HG03097 (cell line): ENCODE measurements around the gene FCN3.

ENCODE experiments used
- ATAC-seq: cut with Tn5 transposase; IDR thresholded peaks from one replicate; pipeline ENCODE4 v1.9.1; 2021; ENCODE audit not compliant: unreplicated experiment, low FRiP score

The FCN3 gene

DNA sequence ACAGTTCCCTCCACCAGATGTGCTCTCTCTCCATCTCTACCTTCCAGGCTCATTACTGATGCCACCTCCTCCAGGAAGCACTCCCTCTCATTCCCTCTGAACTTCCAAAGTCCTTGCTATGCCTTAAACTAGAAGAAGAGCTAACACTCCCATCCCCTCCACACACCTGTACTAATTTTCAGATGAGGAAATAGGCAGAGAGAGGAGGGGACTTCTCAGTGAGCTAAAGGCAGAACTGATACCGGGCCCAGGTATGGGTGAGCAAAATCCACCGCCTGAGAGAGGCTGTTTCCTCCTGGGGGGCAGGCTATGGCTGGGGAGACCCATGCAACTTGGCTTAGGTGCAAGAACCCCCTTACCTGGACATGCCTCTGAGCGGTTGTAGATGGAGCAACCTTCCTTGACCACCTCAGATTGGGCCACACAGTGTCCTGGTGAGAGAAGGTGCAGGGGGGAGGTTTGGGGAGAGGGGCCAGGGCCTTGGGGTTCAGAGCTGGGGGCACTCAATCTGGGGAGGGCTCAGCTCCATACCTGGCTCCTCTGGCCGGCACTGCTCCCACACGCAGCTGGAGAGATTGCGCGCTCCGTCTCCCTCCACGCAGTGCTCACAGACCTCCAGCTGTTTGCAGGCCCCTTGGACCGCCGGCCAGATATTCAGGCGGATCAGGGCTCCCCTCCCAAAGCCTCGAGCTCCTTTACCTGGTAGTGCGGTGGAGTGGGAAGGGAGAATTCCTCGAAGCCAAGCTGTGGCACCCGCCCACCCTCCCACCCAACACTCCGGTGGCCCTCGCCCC is 7.5 kb upstream of the FCN3 start:
- no peak for ATAC-seq

DNA sequence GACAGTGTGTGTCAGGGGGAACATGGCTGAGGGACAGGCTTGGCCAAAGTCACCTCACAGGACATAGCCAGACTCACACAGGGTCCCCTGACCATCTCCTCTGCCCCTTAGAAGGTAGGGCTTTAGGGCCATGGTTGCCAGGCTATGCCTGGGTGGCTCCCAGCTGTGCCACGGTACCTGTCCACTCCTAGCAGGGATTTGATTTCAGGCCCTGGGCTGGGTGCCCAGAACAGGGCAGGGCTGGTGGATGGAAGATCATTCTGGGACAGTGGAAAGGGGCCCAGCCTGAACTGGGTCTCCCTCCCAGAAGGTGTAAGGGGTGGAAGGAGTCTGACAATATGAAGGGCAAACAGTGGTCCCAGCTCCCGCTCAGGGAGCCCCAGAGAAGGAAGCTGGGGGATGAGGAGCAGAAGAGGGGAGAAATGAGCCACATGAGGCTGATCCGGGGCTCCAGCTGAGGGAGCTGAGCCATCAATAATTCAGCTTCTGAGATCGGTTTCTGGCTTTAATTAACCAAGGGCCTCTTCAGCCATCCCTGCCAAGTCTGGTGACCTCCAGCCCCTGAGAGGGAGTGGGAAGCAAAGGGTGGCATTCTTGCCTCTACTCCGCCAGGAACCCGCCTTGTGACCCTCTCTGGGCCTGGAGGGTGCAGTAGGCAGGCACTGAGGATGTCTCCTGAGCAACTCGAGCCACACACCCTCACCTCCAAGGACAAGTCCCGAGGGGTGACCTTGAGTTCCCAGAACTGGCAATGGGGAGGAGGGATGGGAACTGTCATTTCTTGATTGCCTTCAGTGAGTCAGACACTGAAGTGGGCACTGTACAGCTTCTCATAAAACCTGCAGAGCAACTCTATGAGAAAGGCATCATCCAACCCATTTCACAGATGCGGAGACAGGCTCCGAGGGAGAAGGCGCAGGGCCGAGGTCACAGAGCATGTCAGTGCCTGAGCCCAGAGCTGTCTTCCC is 6.4 kb upstream of the FCN3 start:
- ATAC-seq: no peak

DNA sequence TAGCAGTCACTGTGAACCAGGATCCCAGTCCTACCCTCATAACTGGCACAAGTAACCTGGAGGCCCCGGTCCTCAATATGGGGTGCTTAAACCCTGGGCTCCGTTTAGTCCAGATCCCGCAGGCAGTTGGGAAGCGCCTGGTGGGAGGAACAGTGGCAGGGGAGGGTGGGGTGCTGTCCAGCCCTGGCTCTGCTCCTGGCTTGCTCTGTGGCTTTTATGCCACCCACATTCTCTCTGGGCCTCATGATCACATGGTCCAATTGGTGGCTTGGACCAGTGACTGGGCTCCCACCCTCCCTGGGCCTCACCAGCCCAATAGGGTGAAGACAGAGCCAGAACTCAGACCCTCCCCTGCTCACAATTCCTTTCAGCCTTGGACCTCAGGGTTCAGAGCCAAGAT is 5.6 kb upstream of the FCN3 start:
- no peak for ATAC-seq

DNA sequence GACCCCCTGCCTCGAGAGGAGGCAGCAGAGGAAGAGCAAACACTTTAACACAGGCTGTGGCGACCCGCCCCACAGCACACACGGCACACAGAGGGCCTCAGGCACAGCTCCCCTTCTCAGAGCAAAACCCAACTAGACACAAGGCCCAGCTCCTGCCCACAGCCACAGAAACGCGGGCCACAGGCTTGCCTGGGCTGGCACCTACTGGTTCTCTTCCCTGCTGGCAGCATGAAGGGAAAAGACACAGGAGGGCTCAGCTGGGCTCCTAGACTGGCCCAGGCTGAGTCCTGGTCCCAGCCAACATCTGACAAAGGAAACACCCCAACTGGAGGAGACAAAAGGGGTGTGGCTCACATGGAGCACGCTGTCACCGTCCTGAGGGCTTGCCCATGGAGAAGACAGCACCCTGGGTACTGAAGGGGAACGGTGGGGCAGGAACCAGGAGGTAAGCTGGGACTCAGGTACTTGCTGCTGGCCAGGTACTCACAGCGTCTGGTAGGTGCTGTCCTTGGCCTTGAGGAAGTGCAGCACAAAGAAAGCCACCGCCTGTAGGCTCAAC is 5.0 kb upstream of the FCN3 start:
- no peak for ATAC-seq

DNA sequence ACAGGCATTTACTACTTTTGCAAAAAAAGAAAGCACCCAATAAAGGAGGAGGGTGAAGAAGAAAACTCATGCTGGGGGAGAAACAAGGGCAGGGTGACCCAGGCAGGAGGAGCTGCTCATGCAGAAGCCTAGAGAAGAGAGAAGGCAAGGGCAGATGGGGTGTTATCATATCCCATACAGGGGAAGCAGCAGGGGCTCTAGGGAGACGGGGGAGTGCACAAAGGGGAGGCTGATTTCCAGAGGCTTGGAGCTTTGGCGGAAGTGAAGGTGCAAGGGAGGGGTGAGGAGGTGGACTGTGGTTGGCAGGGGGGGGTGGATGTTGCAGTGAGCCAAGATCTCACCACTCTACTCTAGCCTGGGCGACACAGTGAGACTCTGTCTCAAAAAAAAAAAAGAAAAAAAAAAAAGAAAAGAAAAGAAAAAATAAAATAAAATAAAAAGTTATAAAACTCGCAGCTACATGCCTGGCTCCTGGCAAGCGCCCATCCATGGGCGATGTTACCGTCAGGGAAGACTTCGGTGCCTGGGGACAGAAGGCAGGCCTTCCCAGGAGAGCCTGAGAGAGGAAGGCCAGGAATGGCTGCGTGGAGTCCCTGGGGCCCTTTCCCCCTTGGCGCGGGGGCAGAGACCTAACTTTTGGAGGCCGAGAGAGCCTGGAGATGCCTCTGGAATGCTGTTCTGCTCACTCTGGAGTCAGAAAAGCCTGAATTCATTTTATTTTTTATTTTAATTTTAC is 3.3 kb upstream of the FCN3 start:
- ATAC-seq: no peak

DNA sequence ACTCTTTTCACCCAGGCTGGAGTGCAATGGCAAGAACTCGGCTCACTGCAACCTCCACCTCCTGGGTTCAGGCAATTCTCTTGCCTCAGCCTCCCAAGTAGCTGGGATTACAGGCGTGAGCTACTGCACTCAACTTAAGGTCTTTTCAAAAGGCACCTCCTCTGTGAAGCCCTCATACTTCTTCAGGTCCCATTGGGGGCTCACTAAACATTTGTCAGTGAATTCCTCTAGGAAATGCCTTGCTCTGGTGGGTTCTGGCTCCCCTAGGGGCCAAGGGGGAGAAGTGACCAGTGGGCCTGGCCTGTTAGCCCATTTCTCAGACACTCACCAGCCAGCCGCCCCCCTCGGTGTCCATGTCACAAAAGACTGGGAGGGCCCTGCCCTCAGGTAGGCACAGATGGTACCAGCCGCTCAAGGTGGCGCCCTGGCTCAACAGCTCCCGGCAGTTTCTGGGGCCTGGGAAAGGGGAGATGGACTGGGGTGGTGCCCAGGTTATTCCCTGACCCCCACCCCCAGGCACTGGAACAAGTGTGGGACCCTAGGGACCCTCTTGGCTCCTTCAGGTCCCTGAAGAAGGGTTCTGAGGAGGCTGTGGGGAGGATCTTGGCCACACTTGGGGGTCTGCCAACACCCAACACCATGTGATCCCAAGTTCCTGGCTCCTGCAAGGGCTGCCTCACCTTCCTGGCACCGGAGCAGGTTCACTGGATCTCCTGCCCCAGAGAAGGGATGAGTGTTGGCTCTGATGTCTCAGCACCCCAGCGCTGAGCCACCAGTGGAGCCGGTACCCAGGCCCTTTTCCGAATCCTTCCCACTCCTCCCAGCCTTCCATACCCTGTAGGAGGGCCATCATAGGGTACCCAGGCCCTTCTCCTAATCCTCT is 1.6 kb downstream of the FCN3 start:
- no peak for ATAC-seq

DNA sequence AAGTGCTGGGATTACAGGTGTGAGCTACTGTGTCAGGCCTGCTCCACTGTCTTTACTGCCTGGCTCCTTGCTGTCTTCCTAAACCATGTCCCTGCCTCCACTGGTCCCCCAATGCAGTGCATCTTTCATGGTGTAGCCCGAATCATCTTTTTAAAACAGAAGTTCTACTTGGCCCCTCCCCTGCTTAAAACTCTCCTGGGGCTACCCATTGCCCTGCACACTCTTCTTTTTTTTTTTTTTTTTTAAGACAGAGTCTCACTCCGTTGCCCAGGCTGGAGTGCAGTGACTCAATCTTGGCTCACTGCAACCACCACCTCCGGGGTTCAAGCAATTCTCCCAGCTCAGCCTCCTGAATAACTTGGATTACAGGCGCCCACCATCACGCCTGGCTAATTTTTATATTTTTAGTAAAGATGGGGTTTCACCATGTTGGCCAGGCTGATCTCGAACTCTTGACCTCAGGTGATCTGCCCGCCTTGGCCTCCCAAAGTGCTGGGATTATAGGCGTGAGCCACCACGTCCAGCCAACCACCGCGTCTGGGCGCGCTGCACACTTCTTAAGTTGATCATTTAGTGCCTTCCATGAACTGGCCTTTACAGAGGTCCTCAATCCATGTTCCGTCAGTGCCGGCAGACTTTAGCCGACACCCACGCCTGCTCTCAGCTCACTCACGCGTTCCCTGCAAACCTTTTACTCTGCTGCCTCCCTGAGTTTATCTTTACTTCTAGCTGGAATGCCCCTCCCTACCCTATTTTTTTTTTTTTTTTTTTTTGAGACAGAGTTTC is 2.4 kb downstream of the FCN3 start:
- ATAC-seq: no peak

DNA sequence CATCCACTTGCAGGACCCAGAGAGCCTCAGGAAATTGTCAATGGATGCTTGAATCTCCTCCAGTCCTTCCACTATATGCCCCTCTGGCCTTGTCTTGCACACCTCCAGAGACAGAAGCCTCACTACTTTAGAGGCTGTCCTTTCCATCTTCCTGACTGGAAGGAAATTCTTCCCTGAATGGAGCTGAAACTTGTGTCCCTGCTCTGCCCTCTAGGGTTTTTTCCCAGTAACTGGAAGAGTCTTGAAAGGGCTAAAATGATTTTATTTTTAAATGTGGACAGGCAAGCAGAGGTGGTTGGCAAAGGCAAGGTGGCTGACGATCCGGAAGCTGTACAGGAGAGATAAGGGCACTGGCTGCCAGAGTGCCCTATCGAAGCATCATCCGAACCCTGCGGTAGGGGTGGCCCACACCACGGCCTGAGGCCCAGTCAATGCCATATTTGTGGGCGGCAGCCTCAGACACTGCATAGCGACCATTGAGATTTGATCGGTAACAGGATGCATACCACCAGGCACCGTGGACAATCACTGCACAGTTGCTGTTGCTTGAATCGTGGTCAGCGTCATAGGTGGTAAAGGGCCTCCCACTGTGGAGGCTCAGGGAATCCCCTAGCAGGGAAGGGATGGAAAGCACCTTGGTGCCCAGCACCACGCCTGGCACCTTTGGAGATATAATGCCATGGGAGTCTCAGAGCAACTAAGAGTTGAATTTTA is 5.6 kb downstream of the FCN3 start:
- ATAC-seq: no peak

DNA sequence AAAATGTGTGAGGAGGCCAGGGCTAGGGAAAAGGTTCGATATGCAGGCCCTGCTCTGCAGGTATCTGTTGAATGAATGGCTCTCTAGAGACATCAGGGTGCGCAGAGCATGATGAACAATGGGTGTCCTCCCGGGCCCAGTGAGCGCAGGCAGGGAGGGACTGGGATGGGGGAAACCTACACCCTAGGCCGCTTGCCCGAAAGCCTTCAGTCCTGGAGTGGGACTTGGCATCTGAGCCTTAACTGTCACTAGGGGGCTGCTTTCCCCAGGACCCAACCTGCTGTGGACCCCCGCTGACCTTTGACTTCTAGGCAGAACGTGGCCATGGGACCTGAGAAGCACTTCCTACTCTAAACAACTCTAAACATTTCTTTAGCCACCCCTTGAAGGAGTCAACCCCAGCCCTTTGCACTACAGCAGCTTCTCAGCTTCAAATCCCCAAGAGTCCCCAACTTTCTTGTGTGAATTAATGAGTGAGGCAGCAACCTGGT is 7.4 kb downstream of the FCN3 start:
- ATAC-seq: no peak

DNA sequence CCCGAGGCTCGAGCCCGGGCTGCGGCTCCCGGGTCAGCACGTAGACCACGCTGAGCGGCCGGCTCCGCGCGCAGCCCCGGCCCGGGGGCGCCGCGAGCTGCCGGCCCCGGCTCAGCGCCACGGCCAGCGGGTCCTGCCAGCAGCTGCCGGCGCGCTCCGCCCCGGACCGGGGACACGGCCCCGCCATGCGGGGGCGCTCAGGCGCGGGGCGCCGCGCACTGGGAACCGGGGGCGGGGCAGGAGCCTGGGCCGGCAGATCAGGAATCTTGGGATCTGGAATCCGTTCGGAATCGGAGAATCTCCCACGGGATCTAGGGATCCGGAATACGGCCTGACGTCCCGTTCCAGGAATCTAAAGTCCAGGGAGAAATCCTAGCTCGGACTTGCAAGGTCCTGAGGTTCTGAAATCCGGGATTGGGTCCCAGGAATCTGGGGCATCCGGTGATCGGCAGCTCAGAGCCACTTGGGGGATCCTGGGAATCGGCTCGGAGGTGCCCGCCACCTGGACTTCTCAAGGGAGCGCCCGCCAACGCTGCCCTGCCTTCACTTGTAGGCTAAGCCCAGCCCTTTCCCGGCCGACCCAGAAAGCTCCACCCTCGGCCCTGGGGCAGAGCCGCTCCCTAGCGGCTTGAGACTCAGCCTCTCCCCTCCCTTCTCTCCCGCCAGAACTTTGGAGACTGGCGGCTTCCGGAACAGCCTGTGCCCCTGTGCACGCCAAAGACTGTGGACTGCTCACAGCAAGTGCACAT is 8.0 kb downstream of the FCN3 start, which contains the start of gene MAP3K6:
TSS of gene MAP3K6 (minus strand) at position 551 of the 749 bp plus-strand sequence. CDS start at position 187, 364 bp downstream.
- ATAC-seq: peak; percentile 24

DNA sequence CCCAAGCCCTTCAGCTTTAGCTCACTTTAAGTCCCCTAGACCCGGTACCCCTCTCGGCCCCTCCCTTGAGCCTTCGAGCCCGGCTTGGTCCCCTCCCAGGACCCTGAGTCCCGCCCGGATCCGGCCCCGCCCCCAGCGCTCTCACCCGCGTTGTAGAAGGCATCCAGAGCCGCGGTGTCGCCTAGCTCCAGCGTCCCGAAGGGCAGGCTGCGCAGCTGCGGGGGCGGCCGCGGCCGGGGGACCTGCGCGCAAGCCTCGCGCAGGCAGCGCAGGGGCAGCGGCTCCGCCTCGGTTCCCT is 8.6 kb downstream of the FCN3 start:
- ATAC-seq: peak; percentile 40

DNA sequence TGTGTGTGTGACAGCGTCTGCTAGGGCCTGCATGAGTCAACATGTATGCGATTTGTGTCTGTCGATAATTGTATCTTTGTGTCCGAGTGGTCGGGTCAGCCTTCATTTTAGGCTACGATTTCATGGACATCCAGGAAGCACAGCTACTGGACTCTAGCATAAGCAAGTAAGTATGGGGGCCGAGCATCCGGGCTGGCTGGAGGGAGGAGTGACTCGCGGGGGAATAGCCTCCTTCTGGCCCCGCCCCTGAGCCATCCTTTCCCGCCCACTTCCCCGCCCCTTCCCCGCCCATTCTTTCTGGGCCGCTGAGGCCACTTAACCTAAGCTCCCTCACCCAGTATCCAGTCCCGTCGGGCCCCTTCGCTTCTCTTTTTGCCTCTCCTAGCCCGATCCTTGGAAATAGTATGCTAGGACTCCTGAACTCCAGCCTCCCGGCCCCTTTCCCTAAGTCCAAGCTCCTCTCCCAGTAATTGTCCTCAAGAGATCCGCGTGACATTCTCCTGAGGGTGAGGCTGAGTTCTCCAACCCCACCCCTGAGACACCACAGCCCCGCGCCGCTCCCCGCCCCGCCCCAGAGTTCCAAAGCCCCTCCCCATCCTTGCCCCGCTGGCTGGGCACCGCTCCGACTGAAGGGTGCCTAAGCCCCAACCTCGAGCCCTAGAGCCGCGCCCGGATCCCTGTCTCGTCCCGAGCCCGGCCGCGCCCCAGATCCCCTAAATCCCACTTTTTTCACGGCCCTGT is 9.1 kb downstream of the FCN3 start:
- ATAC-seq: no peak

DNA sequence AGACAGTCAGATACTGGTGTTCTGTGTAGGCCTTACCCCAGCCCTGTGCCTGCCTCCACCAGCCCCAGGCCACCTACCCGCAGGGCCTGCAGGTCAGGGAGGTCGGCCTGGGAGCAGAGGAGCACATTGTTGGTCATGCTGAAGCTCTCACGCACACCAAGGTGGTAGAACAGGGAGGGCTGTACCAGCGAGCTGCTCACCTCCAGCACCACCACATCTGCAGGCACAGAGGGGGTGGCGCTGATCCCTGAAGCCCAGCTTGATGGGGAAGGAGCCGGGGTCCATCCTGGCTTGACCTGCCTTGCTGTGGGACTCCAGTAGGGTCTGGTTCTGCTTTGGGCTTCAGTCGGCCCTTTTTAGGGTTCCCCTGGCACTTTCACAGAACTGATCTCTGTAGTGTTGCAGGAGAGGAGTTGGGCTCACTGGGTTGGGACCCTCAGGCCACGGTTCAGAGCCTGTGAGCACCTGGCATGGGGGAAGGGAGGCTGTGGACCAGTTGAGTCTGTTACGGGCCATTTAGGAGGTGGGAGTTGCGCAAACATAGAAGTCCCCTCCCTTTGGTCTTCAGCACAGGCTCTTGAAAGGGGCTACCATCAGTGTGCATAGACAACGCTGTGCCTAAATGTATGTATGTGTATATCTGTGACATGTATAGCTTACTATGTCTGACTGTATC is 9.8 kb downstream of the FCN3 start:
- ATAC-seq: no peak

DNA sequence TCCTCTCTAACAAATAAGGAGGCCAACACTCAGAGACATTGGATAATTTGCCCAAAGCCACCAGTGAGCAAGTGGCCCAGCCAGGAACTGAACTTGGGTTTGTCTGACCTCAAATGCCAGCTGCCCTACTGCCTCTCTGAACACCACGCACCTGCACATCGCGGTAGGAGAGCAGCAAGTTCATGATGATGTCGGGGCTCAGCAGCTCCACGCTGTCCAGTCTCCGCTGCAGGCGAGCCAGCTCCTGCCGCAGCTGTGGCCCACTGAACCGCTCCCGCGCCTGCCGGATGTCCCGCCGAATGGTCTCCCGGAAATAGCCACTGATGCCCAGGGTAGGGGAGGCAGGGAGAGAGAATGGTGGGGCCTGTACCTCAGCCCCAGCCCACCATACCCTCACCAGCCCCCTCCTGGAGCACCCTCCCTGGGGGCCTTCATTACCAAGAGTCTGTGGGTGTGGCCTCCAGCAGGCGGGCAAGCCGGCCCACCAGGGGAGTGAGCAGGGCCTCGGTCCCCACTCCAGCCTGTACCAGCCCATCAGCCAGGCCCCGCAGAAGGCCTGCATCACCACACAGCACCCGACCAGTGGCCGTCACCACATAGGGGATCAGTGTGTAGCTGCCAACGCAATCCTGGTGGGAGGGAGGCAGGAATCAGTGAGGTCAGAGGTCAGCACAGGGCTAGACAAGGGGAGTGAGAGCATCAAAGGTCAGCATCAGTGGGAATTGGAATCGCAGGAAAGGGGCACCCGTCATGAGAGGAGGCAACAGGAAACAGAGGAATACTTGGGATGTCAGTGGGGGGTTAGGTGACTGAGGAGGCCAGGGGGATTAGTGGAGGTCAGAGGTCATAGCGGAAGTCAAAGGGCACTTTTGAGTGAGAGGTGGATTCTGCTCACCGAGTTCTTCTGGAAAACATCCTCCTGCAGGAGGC is 10.6 kb downstream of the FCN3 start:
- ATAC-seq: no peak

DNA sequence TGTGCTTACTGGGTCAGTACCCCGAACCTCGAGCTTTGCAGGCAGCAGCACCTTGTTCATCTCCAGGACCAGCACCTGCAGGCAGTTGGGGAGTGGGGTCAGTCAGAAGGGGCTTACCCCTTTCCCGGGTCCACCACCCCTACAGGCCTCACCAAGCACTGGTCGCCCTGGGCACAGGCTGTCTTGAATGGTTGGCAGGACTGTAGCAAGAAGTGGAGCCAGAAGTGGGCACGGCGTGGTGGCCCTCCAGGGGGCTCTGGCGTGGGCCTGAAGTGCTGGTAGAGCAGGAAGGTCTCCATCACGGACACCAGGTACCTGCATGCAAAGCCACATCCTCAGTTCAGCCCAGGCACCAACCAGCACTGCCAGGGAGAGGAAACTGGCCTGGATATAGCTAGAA is 13.1 kb downstream of the FCN3 start:
- ATAC-seq: no peak
